HepG2 (cell line): Measurements from ENCODE around the gene TP53AIP1. TPM values are rescaled to one million over a fixed set of nuclear protein-coding genes. Genes with fewer than 3 reads are reported as not detected.

Source experiments
- ATAC-seq: fragments of 200-7000 bp; cut with Tn5 transposase; 3 replicates; pipeline ENCODE4 v1.9.1; 2020; ENCODE audit warnings: mild to moderate bottlenecking, moderate library complexity
- BruUV-seq: library from RNA; stranded (reverse); fragments of 400-500 nt; replicated peaks from 2 replicates; lab custom pipeline; 2021; lab: Mats Ljungman, UMichigan
- CTCF ChIA-PET: fragments of 300-600 bp; formaldehyde crosslinking; extraction: SDS; loops from one replicate; lab custom pipeline; 2021; ENCODE audit warnings: low total read pairs, inconsistent platforms, low intra/inter-chr PET ratio; lab: Yijun Ruan, JAX
- POLR2A ChIA-PET: fragments of 350-600 bp; sonication (Branson Sonifier 250); formaldehyde crosslinking; loops from one replicate; lab custom pipeline; 2020; ENCODE audit warnings: antibody characterized with exemption, inconsistent platforms; lab: Yijun Ruan, JAX
- DNase-seq: peaks from one replicate; pipeline ENCODE4 v3.0.0-alpha.2; 2015; ENCODE audit warnings: low spot score
- FAIRE-seq: peaks from 3 replicates; lab custom pipeline; 2011; peaks lifted over from hg19 to GRCh38; lab: Jason Lieb, UNC
- H2AFZ ChIP-seq: one replicate; pipeline ENCODE4 v1.6.1; 2011; ENCODE audit warnings: low read length, inconsistent platforms
- H3K27ac ChIP-seq: fragments of 300-600 bp; 3 replicates; pipeline ENCODE4 v1.8.0; 2011; ENCODE audit warnings: mixed run types, mild to moderate bottlenecking, mixed read lengths, low read length, inconsistent platforms; ENCODE audit not compliant: insufficient read depth; ENCODE audit errors: extremely low read length
- H3K27me3 ChIP-seq, 2 experiments: fragments of 200-600 bp in 1 of 2; 2 replicates in 1 of 2; 3 replicates in 1 of 2; pipeline versions ENCODE4 v1.6.0 to v1.8.0; 2011; ENCODE audit warnings: low read length in 2 of 2, mild to moderate bottlenecking in 2 of 2, moderate library complexity in 2 of 2, inconsistent platforms in 1 of 2; ENCODE audit not compliant: insufficient read depth in 2 of 2, control insufficient read depth in 1 of 2
- H3K36me3 ChIP-seq, 2 experiments: fragments of 200-600 bp in 1 of 2; replicated peaks in 1 of 2; 2 replicates in 1 of 2; 3 replicates in 1 of 2; pipeline versions ENCODE4 v1.5.1 to v1.8.0; 2011; ENCODE audit warnings: low read length in 2 of 2, inconsistent platforms in 1 of 2; ENCODE audit not compliant: insufficient read depth in 2 of 2, control insufficient read depth in 1 of 2
- H3K4me1 ChIP-seq: 2 replicates; pipeline ENCODE4 v1.5.1; 2012; ENCODE audit warnings: low read length, inconsistent platforms; ENCODE audit not compliant: insufficient read depth
- H3K4me2 ChIP-seq: 2 replicates; pipeline ENCODE4 v1.6.0; 2011; ENCODE audit warnings: low read depth, low read length, inconsistent platforms
- H3K4me3 ChIP-seq, 3 experiments: fragments of 200-600 bp in 1 of 3; sonication (generic), shearing (Covaris generic) in 1 of 3; replicated peaks in 1 of 3; 2 replicates each; pipeline ENCODE4 v1.5.1; 2011 to 2016; ENCODE audit warnings: low read length in 3 of 3, inconsistent platforms in 2 of 3, low read depth in 2 of 3, mild to moderate bottlenecking in 2 of 3, control low read depth in 1 of 3, mixed read lengths in 1 of 3; ENCODE audit not compliant: insufficient read depth in 1 of 3
- H3K79me2 ChIP-seq: one replicate; pipeline ENCODE4 v1.6.1; 2011; ENCODE audit warnings: low read length, inconsistent platforms; ENCODE audit not compliant: insufficient read depth
- H3K9ac ChIP-seq: 2 replicates; pipeline ENCODE4 v1.6.0; 2011; ENCODE audit warnings: mild to moderate bottlenecking, low read depth, low read length, inconsistent platforms; ENCODE audit not compliant: insufficient read depth
- H3K9me3 ChIP-seq: 2 replicates; pipeline ENCODE4 v1.5.1; 2012; ENCODE audit warnings: mild to moderate bottlenecking, low read length
- H4K20me1 ChIP-seq: 2 replicates; pipeline ENCODE4 v1.6.0; 2011; ENCODE audit warnings: inconsistent platforms, mild to moderate bottlenecking, low read length, moderate library complexity; ENCODE audit not compliant: insufficient read depth
- DPF2 ChIP-seq: sonication (generic); formaldehyde crosslinking; IDR thresholded peaks from 2 replicates; pipeline ENCODE4 v1.4.0; 2020; ENCODE audit warnings: mild to moderate bottlenecking, low read depth, missing genetic modification reagents, borderline replicate concordance
- FOXO1 ChIP-seq: sonication (generic); formaldehyde crosslinking; IDR thresholded peaks from 2 replicates; pipeline ENCODE4 v1.4.0; 2020; ENCODE audit warnings: missing genetic modification reagents
- HDAC1 ChIP-seq: sonication (generic); formaldehyde crosslinking; IDR thresholded peaks from 2 replicates; pipeline ENCODE4 v1.5.1; 2020; ENCODE audit warnings: mild to moderate bottlenecking, missing genetic modification reagents
- HMG20A ChIP-seq: IDR thresholded peaks from 2 replicates; pipeline ENCODE4 v1.6.1; 2016; ENCODE audit warnings: borderline replicate concordance
- HNRNPH1 ChIP-seq: fragments of 200-400 bp; formaldehyde crosslinking; optimal IDR thresholded peaks from 2 replicates; pipeline ENCODE3; 2017; ENCODE audit warnings: mild to moderate bottlenecking, low read depth, low read length
- HOXA5 ChIP-seq: sonication (generic); formaldehyde crosslinking; IDR thresholded peaks from 2 replicates; pipeline ENCODE4 v1.4.0; 2020; ENCODE audit warnings: missing genetic modification reagents
- KLF15 ChIP-seq: sonication (generic); formaldehyde crosslinking; IDR thresholded peaks from 2 replicates; pipeline ENCODE4 v1.8.1; 2023; ENCODE audit warnings: borderline replicate concordance, mild to moderate bottlenecking, inconsistent platforms, missing genetic modification reagents, mixed read lengths
- MEIS1 ChIP-seq: sonication (generic); formaldehyde crosslinking; IDR thresholded peaks from 2 replicates; pipeline ENCODE4 v1.9.0; 2021; ENCODE audit warnings: mild to moderate bottlenecking, missing genetic modification reagents, moderate library complexity, borderline replicate concordance
- NRL ChIP-seq: sonication (generic); formaldehyde crosslinking; IDR thresholded peaks from 2 replicates; pipeline ENCODE4 v1.5.0; 2020; ENCODE audit warnings: missing genetic modification reagents, mild to moderate bottlenecking, moderate library complexity, borderline replicate concordance
- TCF7 ChIP-seq: sonication (generic); IDR thresholded peaks from 2 replicates; pipeline ENCODE4 v1.6.1; 2016; ENCODE audit warnings: antibody characterized with exemption, low read depth
- ZBTB1 ChIP-seq: sonication (generic); formaldehyde crosslinking; IDR thresholded peaks from 2 replicates; pipeline ENCODE4 v1.4.0; 2020; ENCODE audit warnings: missing genetic modification reagents, borderline replicate concordance
- ZEB1 ChIP-seq: IDR thresholded peaks from 2 replicates; pipeline ENCODE4 v1.6.1; 2012; ENCODE audit warnings: mild to moderate bottlenecking, low read depth, inconsistent platforms; ENCODE audit not compliant: insufficient replicate concordance
- ZNF10 ChIP-seq: sonication (generic); formaldehyde crosslinking; IDR thresholded peaks from 2 replicates; pipeline ENCODE4 v1.4.0; 2020; ENCODE audit warnings: mild to moderate bottlenecking, low read depth, missing genetic modification reagents, borderline replicate concordance
- ZNF747 ChIP-seq: sonication (generic); formaldehyde crosslinking; IDR thresholded peaks from 2 replicates; pipeline ENCODE4 v1.8.1; 2023; ENCODE audit warnings: missing genetic modification reagents, mild to moderate bottlenecking, borderline replicate concordance
- ZNF839 ChIP-seq: sonication (generic); formaldehyde crosslinking; IDR thresholded peaks from 2 replicates; pipeline ENCODE4 v1.4.0; 2020; ENCODE audit warnings: missing genetic modification reagents, mild to moderate bottlenecking, borderline replicate concordance
- ZNF891 ChIP-seq: sonication (generic); formaldehyde crosslinking; IDR thresholded peaks from 2 replicates; pipeline ENCODE4 v1.5.0; 2020; ENCODE audit warnings: mild to moderate bottlenecking, missing genetic modification reagents
- WGBS: methylation state at CpG from one replicate; pipeline ENCODE4 v1.1.6; 2017; ENCODE audit warnings: low lambda C conversion rate; 5-methylcytosine and 5-hydroxymethylcytosine counted together
- in situ Hi-C: cut with HindIII; loops from 2 replicates; pipeline ENCODE4 v1.10.0; 2017; ENCODE audit warnings: low pct_unique_long_range_greater_than_20kb; ENCODE audit not compliant: extremely low pct_ligation_motif_present
- intact Hi-C: fragments of 100-400 bp; cut with micrococcal nuclease; formaldehyde crosslinking; loops from one replicate; pipeline ENCODE4 v1.10.0; 2022; ENCODE audit not compliant: unreplicated experiment
- polyA plus RNA-seq, 8 experiments: library from polyadenylated mRNA; depleted of rRNA in 3 of 8; stranded (reverse) in 7 of 8; unstranded in 1 of 8; fragments of >200 nt; fragmentation: Illumina TruSeq in 4 of 8; extraction: Trizol in 4 of 8; gene quantifications; 2 replicates each; pipeline versions ENCODE4 v1.2.1 to v1.2.3, GENCODE V29; 2011 to 2016; ENCODE audit warnings: low read depth in 4 of 8, missing spikeins in 1 of 8, mixed read lengths in 1 of 8; ENCODE audit not compliant: insufficient read depth in 1 of 8
- total RNA-seq, 5 experiments: library from RNA; depleted of rRNA; stranded (reverse); fragments of >200 nt; fragmentation: Illumina TruSeq; extraction: Trizol; gene quantifications; 2 replicates each; pipeline ENCODE4 v1.2.3, GENCODE V29; 2016; ENCODE audit warnings: low read depth in 1 of 5
- TF ChIP-seq, protein P1 (sequence below): sonication (generic); formaldehyde crosslinking; IDR thresholded peaks from 2 replicates; pipeline ENCODE4 v1.4.0; 2020; ENCODE audit warnings: mild to moderate bottlenecking, missing genetic modification reagents, borderline replicate concordance
- TF ChIP-seq, protein P2 (sequence below): IDR thresholded peaks from 2 replicates; pipeline ENCODE4 v1.6.1; 2016; ENCODE audit warnings: missing biosample characterization, missing genetic modification reagents, low read depth

The TP53AIP1 gene
- total and polyA plus RNA-seq, 2 of the 13 experiments (the other 11 are each of a cell fraction or from before 2014, with no cell fraction given), result 0.11 TPM; not detected in 1

DNA sequence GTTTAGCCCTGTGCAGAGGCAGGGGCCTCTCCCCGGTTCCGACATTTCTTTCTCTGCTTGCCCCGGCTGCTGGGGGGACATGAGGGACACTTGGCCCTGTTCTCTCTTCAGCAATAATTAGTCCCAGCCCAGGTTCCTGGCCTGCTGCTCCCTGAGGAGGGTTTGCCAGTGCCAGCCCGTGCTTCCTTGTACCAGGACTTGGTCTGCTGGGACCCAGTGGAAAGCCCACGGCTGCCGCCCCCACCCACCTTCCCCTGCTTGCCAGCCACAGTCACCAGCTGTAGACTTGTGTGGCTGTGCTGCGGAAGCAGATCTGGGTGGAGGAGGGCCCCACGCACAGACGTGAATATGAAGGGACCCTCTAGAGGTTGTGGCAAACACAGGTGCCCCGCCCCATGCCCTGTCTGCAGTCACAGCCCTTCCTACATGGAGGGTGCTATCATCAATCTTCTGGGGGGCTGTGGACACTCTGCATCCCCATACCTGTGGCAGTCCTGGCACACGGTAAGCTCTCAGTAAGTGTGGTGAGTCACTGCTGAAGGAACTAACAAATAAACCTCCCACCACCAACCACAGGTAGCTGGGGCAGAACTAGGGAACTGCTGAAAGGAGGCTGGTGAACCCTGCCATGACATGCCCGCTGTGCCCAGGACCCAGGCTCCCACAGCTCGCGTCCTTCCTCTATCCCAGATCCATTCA is 949 bp downstream of the TP53AIP1 start:
- Histone ChIP-seq H3K27ac (no peak overlapping the region), H3K4me1 (no peaks in the 10 kb centered on the region), H3K9ac (no peak overlapping the region), H3K4me2 (no peak overlapping the region), H4K20me1 (no peaks in the 10 kb centered on the region), H3K4me3 (no peak overlapping the region), H3K79me2 (no peaks in the 10 kb centered on the region), H3K9me3 (no peaks in the 10 kb centered on the region), H3K36me3 (no peaks in the 10 kb centered on the region), H2AFZ (no peak overlapping the region), H3K27me3 (peaks cover 14 to 70% of the 10 kb centered on the region in 2 experiments; a peak in 4 of 5 replicates)
- DNase-seq, result no peak
- TF ChIP-seq DPF2 (CRISPR knock-in tag) (no peak), ZEB1 (no peak), ZNF747 (CRISPR knock-in tag) (no peak), TCF7 (no peak), ZNF10 (CRISPR knock-in tag) (no peak), MEIS1 (CRISPR knock-in tag) (no peak), HNRNPH1 (no peak), HOXA5 (no peak), HDAC1 (CRISPR knock-in tag) (no peak), HMG20A (no peak), KLF15 (CRISPR knock-in tag) (no peak), FOXO1 (CRISPR knock-in tag) (no peak), ZNF891 (CRISPR knock-in tag) (no peak), NRL (CRISPR knock-in tag) (no peak), ZNF839 (CRISPR knock-in tag) (no peak), ZBTB1 (no peak)
- TF ChIP-seq, protein P1, sequence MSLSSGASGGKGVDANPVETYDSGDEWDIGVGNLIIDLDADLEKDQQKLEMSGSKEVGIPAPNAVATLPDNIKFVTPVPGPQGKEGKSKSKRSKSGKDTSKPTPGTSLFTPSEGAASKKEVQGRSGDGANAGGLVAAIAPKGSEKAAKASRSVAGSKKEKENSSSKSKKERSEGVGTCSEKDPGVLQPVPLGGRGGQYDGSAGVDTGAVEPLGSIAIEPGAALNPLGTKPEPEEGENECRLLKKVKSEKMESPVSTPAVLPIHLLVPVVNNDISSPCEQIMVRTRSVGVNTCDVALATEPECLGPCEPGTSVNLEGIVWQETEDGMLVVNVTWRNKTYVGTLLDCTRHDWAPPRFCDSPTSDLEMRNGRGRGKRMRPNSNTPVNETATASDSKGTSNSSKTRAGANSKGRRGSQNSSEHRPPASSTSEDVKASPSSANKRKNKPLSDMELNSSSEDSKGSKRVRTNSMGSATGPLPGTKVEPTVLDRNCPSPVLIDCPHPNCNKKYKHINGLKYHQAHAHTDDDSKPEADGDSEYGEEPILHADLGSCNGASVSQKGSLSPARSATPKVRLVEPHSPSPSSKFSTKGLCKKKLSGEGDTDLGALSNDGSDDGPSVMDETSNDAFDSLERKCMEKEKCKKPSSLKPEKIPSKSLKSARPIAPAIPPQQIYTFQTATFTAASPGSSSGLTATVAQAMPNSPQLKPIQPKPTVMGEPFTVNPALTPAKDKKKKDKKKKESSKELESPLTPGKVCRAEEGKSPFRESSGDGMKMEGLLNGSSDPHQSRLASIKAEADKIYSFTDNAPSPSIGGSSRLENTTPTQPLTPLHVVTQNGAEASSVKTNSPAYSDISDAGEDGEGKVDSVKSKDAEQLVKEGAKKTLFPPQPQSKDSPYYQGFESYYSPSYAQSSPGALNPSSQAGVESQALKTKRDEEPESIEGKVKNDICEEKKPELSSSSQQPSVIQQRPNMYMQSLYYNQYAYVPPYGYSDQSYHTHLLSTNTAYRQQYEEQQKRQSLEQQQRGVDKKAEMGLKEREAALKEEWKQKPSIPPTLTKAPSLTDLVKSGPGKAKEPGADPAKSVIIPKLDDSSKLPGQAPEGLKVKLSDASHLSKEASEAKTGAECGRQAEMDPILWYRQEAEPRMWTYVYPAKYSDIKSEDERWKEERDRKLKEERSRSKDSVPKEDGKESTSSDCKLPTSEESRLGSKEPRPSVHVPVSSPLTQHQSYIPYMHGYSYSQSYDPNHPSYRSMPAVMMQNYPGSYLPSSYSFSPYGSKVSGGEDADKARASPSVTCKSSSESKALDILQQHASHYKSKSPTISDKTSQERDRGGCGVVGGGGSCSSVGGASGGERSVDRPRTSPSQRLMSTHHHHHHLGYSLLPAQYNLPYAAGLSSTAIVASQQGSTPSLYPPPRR (CRISPR knock-in tag), result no peak
- TF ChIP-seq, protein P2, sequence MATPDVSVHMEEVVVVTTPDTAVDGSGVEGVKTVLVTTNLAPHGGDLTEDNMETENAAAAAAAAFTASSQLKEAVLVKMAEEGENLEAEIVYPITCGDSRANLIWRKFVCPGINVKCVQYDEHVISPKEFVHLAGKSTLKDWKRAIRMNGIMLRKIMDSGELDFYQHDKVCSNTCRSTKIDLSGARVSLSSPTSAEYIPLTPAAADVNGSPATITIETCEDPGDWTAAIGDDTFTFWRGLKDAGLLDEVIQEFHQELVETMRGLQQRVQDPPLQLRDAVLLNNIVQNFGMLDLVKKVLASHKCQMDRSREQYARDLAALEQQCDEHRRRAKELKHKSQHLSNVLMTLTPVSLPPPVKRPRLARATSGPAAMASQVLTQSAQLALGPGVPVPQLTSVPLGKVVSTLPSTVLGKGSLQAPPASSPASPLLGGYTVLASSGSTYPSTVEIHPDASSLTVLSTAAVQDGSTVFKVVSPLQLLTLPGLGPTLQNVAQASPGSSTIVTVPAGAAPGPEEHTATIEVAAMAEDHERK (CRISPR knock-in tag), result no peak
- 46% methylated on average over 8 of the region's 14 CpGs for WGBS
- no peak for ATAC-seq
- ChIA-PET POLR2A (no interaction called here), CTCF (no interaction called here)
- intact Hi-C loops, result no loop called here
- FAIRE-seq, result no peak
- in situ Hi-C loops, result no loop called here
- no TSS peak for BruUV-seq
